ENCODE results near the gene RIBC2.
A peak's percentile ranks its signal among the peaks of the same experiment; 100 is the strongest.
"Not testable (repeated sequence)": the region's sequence is repeated elsewhere in the genome, so short reads cannot be mapped to it uniquely, and the experiment has no call there.

Gene RIBC2

GRCh38 chr22:45430871-45431270 is 17.4 kb downstream of the RIBC2 start:
- Mint-ChIP-seq H3K27me3 (peaks cover 34% of the 10 kb centered on the region), H3K27ac (no peak overlapping the region)
- ATAC-seq = no peak

GRCh38 chr22:45434981-45435380 is 21.5 kb downstream of the RIBC2 start:
- no peak for ATAC-seq
- no peak overlapping the region for H3K4me3 Mint-ChIP-seq
- H3K36me3 Mint-ChIP-seq = no peaks in the 10 kb centered on the region
- H3K4me1 Mint-ChIP-seq = peaks cover 11% of the 10 kb centered on the region
- H3K9me3 Mint-ChIP-seq = no peaks in the 10 kb centered on the region
- no peak overlapping the region for H3K27ac Mint-ChIP-seq
- H3K27me3 Mint-ChIP-seq = no peaks in the 10 kb centered on the region

More at GRCh38 chr22:45430871-45431270, 17.4 kb downstream of the RIBC2 start:
- Mint-ChIP-seq H3K9me3 (peaks cover 6% of the 10 kb centered on the region), H3K36me3 (peaks cover 7% of the 10 kb centered on the region), H3K4me3 (no peak overlapping the region), H3K4me1 (peaks cover 29% of the 10 kb centered on the region)

GRCh38 chr22:45435544-45436139 is 22.1 kb downstream of the RIBC2 start:
- H3K27me3 Mint-ChIP-seq = no peaks in the 10 kb centered on the region
- no peaks in the 10 kb centered on the region for H3K9me3 Mint-ChIP-seq
- peaks cover 14% of the 10 kb centered on the region for H3K4me1 Mint-ChIP-seq
- no peak overlapping the region for H3K4me3 Mint-ChIP-seq
- ATAC-seq = peak; percentile 83
- no peak overlapping the region for H3K27ac Mint-ChIP-seq
- no peaks in the 10 kb centered on the region for H3K36me3 Mint-ChIP-seq

GRCh38 chr22:45436871-45437517 is 23.5 kb downstream of the RIBC2 start:
- not testable (repeated sequence) for H3K9me3 Mint-ChIP-seq, H3K4me3 Mint-ChIP-seq, H3K36me3 Mint-ChIP-seq, H3K27ac Mint-ChIP-seq, ATAC-seq
- Mint-ChIP-seq H3K4me1 (peaks cover 23% of the 10 kb centered on the region), H3K27me3 (peaks cover 12% of the 10 kb centered on the region)

- Mint-ChIP-seq H3K36me3 (no peaks in the 10 kb centered on the region), H3K4me3 (no peak overlapping the region), H3K9me3 (no peaks in the 10 kb centered on the region), H3K27me3 (peaks cover 23% of the 10 kb centered on the region), H3K4me1 (peaks cover 23% of the 10 kb centered on the region), H3K27ac (no peak overlapping the region)
- no peak for ATAC-seq
Measured at GRCh38 chr22:45438336-45438735, 24.8 kb downstream of the RIBC2 start.

DNA sequence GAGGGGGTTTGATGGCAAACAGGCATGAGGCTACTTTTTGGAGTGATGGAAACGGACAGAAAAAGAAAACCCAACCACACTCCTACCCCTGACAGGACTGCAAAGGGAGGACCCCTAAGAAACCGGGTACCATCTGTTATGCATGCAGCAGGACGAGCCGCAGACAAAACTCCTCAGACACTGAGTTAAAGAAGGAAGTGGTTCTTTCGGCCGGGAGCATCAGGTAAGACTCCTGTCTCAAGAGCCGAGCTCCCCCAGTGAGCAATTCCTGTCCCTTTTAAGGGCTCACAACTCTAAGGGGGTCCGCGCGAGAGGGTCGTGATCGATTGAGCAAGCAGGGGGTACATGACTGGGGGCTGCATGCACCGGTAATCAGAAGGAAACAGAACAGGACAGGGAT is 27.2 kb downstream of the RIBC2 start:
- not testable (repeated sequence) for H3K36me3 Mint-ChIP-seq, H3K4me3 Mint-ChIP-seq, H3K27ac Mint-ChIP-seq, H3K9me3 Mint-ChIP-seq, ATAC-seq
- Mint-ChIP-seq H3K4me1 (peaks cover 16% of the 10 kb centered on the region), H3K27me3 (peaks cover 23% of the 10 kb centered on the region)

DNA sequence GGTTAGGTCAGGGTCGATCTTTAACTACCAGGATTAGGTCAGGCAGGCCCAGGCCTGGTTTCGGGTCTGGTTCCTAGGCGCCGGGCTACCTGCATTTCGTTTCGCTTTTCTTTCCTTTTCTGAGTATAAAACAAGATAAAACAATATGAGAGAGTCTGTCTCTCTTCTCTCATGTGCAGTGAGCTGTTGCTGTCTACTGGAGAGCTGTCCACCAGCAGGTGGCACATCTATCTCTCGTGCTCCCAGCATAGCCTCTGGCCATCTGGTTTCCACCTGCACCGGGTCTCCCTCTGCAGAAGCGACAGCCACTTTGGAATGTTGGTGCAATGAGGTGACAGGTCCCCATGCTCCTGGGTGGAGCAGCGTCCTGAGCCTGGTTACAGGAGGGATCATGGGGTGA is 27.6 kb downstream of the RIBC2 start:
- Mint-ChIP-seq H3K4me3 (no peak overlapping the region), H3K4me1 (peaks cover 12% of the 10 kb centered on the region), H3K36me3 (no peaks in the 10 kb centered on the region), H3K27me3 (peaks cover 23% of the 10 kb centered on the region), H3K27ac (no peak overlapping the region), H3K9me3 (no peaks in the 10 kb centered on the region)
- ATAC-seq = no peak

DNA sequence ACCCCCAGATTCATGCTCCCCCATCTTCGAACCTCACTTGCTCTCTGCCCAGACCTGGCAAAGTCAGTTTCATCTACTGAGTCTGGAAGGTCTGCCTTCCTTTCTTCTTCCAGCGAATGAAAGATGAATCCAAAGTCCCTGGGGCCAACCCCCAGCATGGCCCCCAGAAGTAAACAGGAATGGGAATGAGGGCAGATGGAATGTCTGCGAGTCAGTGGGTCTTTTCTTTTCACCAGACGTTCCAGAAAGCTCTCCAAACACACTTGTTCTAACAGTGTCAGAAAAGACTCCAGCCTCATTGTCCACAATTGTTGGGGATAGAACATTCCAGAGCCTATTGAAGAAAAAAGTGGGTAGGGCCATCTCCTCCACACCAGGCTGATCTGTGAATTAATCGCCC is 28.6 kb downstream of the RIBC2 start:
- Mint-ChIP-seq H3K36me3 (no peaks in the 10 kb centered on the region), H3K27ac (no peak overlapping the region), H3K9me3 (no peaks in the 10 kb centered on the region), H3K4me1 (peaks cover 12% of the 10 kb centered on the region), H3K27me3 (peaks cover 23% of the 10 kb centered on the region), H3K4me3 (no peak overlapping the region)
- no peak for ATAC-seq

GRCh38 chr22:45444168-45444567 is 30.7 kb downstream of the RIBC2 start:
- H3K9me3 Mint-ChIP-seq = no peaks in the 10 kb centered on the region
- H3K27ac Mint-ChIP-seq = no peak overlapping the region
- peaks cover 12% of the 10 kb centered on the region for H3K4me1 Mint-ChIP-seq
- H3K36me3 Mint-ChIP-seq = no peaks in the 10 kb centered on the region
- no peak overlapping the region for H3K4me3 Mint-ChIP-seq
- H3K27me3 Mint-ChIP-seq = peaks cover 23% of the 10 kb centered on the region
- ATAC-seq = no peak

GRCh38 chr22:45445031-45445710 is 31.7 kb downstream of the RIBC2 start:
- Mint-ChIP-seq H3K4me3 (no peak overlapping the region), H3K27ac (no peak overlapping the region), H3K36me3 (no peaks in the 10 kb centered on the region), H3K27me3 (peaks cover 23% of the 10 kb centered on the region), H3K9me3 (no peaks in the 10 kb centered on the region), H3K4me1 (peaks cover 12% of the 10 kb centered on the region)
- ATAC-seq = no peak

DNA sequence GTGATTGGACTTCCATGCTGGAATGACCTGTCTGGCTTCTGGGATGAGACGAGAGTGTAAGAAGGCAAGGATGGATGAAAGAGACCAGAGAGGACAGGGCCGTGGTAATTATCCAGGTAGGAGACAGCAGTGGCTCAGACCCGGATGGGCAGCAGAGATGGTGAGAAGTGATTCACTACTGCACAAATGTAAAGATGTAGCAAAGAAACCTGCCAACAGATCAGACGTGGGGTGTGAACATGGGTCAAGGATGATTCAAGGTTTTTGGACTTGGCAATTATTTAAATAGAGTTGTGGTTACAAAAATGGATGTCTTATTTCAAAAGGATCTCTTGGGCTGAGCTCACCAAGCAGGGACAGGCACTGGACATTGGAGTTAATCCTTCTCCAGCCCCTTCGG is 32.7 kb downstream of the RIBC2 start:
- Mint-ChIP-seq H3K27me3 (peaks cover 26% of the 10 kb centered on the region), H3K36me3 (no peaks in the 10 kb centered on the region), H3K4me1 (peaks cover 3% of the 10 kb centered on the region), H3K27ac (no peak overlapping the region), H3K9me3 (no peaks in the 10 kb centered on the region), H3K4me3 (no peak overlapping the region)
- ATAC-seq = no peak

DNA sequence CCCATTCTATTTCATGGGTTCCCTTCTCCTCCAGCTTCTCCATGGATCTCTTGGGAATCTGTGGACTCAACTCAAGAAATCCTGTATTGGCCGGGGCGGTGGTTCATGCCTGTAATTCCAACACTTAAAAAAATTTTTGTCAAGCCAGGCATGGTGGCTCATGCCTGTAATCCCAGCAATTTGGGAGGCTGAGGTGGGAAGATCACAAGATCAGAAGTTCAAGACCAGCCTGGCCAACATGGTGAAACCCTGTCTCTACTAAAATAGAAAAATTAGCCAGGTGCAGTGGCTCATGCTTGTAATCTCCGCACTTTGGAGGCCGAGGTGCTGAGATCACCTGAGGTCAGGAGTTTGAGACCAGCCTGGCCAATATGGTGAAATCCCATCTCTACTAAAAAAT is 34.1 kb downstream of the RIBC2 start:
- ATAC-seq, H3K9me3 Mint-ChIP-seq, H3K4me3 Mint-ChIP-seq, H3K36me3 Mint-ChIP-seq, H3K4me1 Mint-ChIP-seq, H3K27ac Mint-ChIP-seq: not testable (repeated sequence)
- H3K27me3 Mint-ChIP-seq = peaks cover 26% of the 10 kb centered on the region

GRCh38 chr22:45448431-45448830 is 34.9 kb downstream of the RIBC2 start:
- Mint-ChIP-seq H3K9me3 (no peaks in the 10 kb centered on the region), H3K4me3 (no peak overlapping the region), H3K4me1 (no peaks in the 10 kb centered on the region), H3K36me3 (no peaks in the 10 kb centered on the region), H3K27ac (no peak overlapping the region), H3K27me3 (peaks cover 23% of the 10 kb centered on the region)
- ATAC-seq = no peak

GRCh38 chr22:45449442-45449841 is 35.9 kb downstream of the RIBC2 start:
- peaks cover 23% of the 10 kb centered on the region for H3K27me3 Mint-ChIP-seq
- not testable (repeated sequence) for H3K27ac Mint-ChIP-seq, ATAC-seq, H3K4me1 Mint-ChIP-seq, H3K9me3 Mint-ChIP-seq, H3K36me3 Mint-ChIP-seq, H3K4me3 Mint-ChIP-seq

DNA sequence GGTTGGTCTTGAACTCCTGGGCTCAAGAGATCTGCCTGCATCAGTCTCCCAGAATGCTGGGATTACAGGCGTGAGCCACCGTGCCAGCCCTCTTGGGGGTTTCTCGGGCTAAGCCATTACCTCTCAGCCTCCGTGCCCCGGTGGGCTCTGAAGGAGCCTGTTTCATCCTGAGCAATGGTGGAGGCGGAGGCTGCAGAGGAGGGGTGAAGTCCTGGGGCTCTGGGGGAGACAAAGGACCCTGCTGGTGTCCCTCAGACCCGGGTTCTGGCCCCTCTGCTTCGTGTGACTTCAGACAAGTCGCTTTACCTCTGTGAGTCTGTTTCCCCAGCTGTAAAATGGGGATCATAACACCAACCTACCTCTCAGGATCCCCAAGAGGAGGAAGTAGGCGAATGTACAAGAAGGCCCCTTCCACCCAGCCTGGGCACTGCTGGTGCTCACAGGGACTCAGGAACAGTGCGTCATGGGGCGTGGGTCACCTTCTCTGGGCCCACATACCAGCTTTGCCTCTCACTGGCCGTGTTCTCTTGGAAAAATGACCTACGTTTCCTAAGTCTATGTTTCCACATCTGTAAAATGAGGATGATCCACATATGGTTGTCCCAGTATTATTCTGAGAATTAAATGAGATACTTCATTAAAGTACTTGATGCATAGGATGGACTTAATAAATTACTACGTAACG is 36.8 kb downstream of the RIBC2 start:
- peaks cover 30% of the 10 kb centered on the region for H3K27me3 Mint-ChIP-seq
- H3K36me3 Mint-ChIP-seq = no peaks in the 10 kb centered on the region
- H3K9me3 Mint-ChIP-seq = no peaks in the 10 kb centered on the region
- H3K4me3 Mint-ChIP-seq = no peak overlapping the region
- H3K27ac Mint-ChIP-seq = no peak overlapping the region
- no peaks in the 10 kb centered on the region for H3K4me1 Mint-ChIP-seq
- ATAC-seq = no peak
